ENCODE data around the gene PIGM. TPM values are rescaled to one million over a fixed set of nuclear protein-coding genes. Genes with fewer than 3 reads are reported as not detected.

The PIGM gene
- total RNA-seq, 1 donor from 2014 or later = 7.0 TPM

DNA sequence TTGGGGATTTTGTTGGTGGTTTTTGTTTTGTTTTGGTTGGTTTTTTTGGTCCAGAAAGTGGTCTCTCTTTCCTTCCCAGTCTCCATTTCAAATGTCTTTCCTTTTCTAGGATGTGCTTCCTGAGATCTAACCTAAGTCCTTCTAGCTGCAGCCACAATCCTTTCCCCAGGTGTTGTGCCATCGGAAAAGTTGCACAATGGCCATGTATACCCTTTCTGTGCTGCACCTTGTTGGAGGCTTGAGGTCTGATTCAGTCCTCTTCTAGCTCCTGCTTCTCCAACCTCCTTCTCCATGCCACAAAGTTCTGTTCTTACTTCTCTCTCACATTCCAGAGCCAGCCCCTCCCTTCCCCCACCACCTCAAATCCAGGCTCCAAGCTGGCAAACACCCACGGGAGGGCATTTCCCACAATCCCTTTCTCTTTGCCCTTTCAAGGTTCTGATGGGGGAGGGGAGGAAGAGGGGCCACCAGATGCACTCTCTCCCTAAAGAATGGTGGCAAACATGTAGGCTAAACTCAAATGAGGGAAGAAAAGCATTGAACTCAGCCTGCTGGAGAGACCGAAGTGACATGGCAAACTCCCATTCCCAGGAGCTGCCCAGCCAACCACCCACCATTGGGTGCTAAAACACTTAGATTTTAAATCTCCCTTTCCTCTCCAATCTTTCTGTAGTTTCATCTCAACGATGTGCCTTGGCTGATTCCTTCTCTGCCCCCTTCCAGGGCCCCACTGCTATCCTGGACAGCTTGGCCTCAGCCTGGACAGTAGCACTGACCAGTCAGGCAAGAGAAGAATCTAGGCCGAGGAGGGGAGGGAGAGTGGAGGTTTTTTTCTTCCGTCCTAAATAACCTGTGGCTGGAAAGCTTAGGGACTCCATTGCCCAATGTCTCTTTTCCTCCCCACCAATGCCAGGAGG, 35.3 kb upstream of the PIGM start:
- no peak overlapping the region for H2AFZ ChIP-seq (ENCODE audit: low read depth, low read length)
- H3K27me3 ChIP-seq (ENCODE audit: insufficient read depth, low read length) = peaks cover 63% of the 10 kb centered on the region
- no peaks in the 10 kb centered on the region for H3K36me3 ChIP-seq (ENCODE audit: insufficient read depth, low read length)
- H3K4me2 ChIP-seq (ENCODE audit: low read length) = no peak overlapping the region
- H3K27ac Mint-ChIP-seq (ENCODE audit: unreplicated experiment) = no peak overlapping the region
- peaks cover 8% of the 10 kb centered on the region for H3K4me1 Mint-ChIP-seq (ENCODE audit: low read depth, unreplicated experiment)
- H3K79me2 ChIP-seq (ENCODE audit: insufficient read depth, low read length) = no peaks in the 10 kb centered on the region
- peaks cover 3% of the 10 kb centered on the region for H3K4me1 ChIP-seq (ENCODE audit: insufficient read depth, low read length)
- DNase-seq (ENCODE audit: low read depth) (no peak), FAIRE-seq (no peak)
- H4K20me1 ChIP-seq (ENCODE audit: insufficient read depth, low read length) = no peaks in the 10 kb centered on the region
- no peak overlapping the region for H3K27ac ChIP-seq (ENCODE audit: low read depth, low read length)
- H3K4me3 Mint-ChIP-seq (ENCODE audit: unreplicated experiment) = no peak overlapping the region
- H3K9me3 ChIP-seq (ENCODE audit: insufficient read depth, low read depth, low read length) = no peaks in the 10 kb centered on the region
- no peak overlapping the region for H3K9ac ChIP-seq (ENCODE audit: low read length)
- H3K4me3 ChIP-seq (ENCODE audit: insufficient read depth, low read depth, low read length) = no peak overlapping the region
- H3K36me3 Mint-ChIP-seq (ENCODE audit: low read depth, unreplicated experiment) = peaks cover 2% of the 10 kb centered on the region
- H3K27me3 Mint-ChIP-seq (ENCODE audit: low read depth, unreplicated experiment) = peaks cover 54% of the 10 kb centered on the region
- H3K9me3 Mint-ChIP-seq (ENCODE audit: unreplicated experiment) = peaks cover 2% of the 10 kb centered on the region
- TF ChIP-seq, protein P1, sequence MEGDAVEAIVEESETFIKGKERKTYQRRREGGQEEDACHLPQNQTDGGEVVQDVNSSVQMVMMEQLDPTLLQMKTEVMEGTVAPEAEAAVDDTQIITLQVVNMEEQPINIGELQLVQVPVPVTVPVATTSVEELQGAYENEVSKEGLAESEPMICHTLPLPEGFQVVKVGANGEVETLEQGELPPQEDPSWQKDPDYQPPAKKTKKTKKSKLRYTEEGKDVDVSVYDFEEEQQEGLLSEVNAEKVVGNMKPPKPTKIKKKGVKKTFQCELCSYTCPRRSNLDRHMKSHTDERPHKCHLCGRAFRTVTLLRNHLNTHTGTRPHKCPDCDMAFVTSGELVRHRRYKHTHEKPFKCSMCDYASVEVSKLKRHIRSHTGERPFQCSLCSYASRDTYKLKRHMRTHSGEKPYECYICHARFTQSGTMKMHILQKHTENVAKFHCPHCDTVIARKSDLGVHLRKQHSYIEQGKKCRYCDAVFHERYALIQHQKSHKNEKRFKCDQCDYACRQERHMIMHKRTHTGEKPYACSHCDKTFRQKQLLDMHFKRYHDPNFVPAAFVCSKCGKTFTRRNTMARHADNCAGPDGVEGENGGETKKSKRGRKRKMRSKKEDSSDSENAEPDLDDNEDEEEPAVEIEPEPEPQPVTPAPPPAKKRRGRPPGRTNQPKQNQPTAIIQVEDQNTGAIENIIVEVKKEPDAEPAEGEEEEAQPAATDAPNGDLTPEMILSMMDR (IDR thresholded peaks at IDR 0.05; ENCODE audit: insufficient read depth, low read depth, low read length) = no peak
- TF ChIP-seq EZH2 (IDR thresholded peaks at IDR 0.05; ENCODE audit: insufficient read depth, low read length) = no peak

DNA sequence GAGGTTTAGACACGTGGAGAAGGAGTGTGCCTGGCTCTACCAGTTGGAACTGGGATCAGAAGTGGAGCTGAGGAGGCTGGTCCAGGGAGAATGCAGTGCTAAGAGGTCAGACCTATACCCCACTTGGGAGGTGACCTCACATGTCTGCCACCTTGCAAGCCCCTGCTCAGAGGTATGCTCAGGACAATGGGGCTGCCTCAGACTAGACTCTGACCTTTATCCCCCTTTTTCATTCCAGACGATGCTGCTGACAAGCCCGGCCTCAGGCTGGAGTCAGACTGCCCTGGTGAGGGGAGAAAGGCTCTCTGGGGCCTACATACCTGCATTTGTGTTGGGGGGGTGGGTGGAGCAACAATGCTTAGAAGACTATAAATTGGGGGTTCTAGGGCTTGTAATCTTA, 33.0 kb upstream of the PIGM start:
- H3K4me2 ChIP-seq (ENCODE audit: low read length) = no peak overlapping the region
- no peak overlapping the region for H3K4me3 ChIP-seq (ENCODE audit: insufficient read depth, low read depth, low read length)
- H3K27ac Mint-ChIP-seq (ENCODE audit: unreplicated experiment) = no peak overlapping the region
- H3K9me3 Mint-ChIP-seq (ENCODE audit: unreplicated experiment) = peaks cover 2% of the 10 kb centered on the region
- no peaks in the 10 kb centered on the region for H3K9me3 ChIP-seq (ENCODE audit: insufficient read depth, low read depth, low read length)
- no peaks in the 10 kb centered on the region for H3K36me3 Mint-ChIP-seq (ENCODE audit: low read depth, unreplicated experiment)
- no peak for FAIRE-seq
- no peak overlapping the region for H2AFZ ChIP-seq (ENCODE audit: low read depth, low read length)
- DNase-seq (ENCODE audit: low read depth) = no peak
- TF ChIP-seq EZH2 (IDR thresholded peaks at IDR 0.05; ENCODE audit: insufficient read depth, low read length) = no peak
- TF ChIP-seq, protein P1 (IDR thresholded peaks at IDR 0.05; ENCODE audit: insufficient read depth, low read depth, low read length) = no peak
- no peaks in the 10 kb centered on the region for H4K20me1 ChIP-seq (ENCODE audit: insufficient read depth, low read length)
- H3K79me2 ChIP-seq (ENCODE audit: insufficient read depth, low read length) = no peaks in the 10 kb centered on the region
- H3K4me1 Mint-ChIP-seq (ENCODE audit: low read depth, unreplicated experiment) = peaks cover 6% of the 10 kb centered on the region
- peaks cover 54% of the 10 kb centered on the region for H3K27me3 ChIP-seq (ENCODE audit: insufficient read depth, low read length)
- peaks cover 42% of the 10 kb centered on the region for H3K27me3 Mint-ChIP-seq (ENCODE audit: low read depth, unreplicated experiment)
- no peak overlapping the region for H3K9ac ChIP-seq (ENCODE audit: low read length)
- no peak overlapping the region for H3K27ac ChIP-seq (ENCODE audit: low read depth, low read length)
- H3K4me1 ChIP-seq (ENCODE audit: insufficient read depth, low read length) = no peaks in the 10 kb centered on the region
- H3K36me3 ChIP-seq (ENCODE audit: insufficient read depth, low read length) = no peaks in the 10 kb centered on the region
- no peak overlapping the region for H3K4me3 Mint-ChIP-seq (ENCODE audit: unreplicated experiment)

DNA sequence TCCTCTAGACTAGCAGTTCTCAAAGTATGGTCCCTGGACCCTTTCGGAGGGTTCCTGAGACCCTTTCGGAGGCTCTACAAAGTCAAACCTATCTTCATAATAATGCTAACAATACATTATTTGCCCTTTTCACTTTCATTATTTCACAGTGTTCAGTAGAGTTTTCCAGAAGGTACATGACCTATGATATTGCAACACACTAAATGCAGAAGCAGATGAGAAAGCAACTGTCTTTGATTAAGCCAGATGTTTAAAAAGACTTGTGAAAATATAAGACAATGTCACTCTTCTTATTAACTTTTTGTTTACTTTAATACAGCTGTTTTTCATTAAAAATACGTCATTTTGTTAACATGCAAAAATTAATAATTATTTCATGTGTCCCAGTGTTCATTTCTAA, 32.4 kb upstream of the PIGM start:
- Histone ChIP-seq H4K20me1 (ENCODE audit: insufficient read depth, low read length) (no peaks in the 10 kb centered on the region), H3K9ac (ENCODE audit: low read length) (no peak overlapping the region), H3K27me3 (ENCODE audit: insufficient read depth, low read length) (peaks cover 55% of the 10 kb centered on the region), H3K4me1 (ENCODE audit: insufficient read depth, low read length) (no peaks in the 10 kb centered on the region), H3K4me3 (ENCODE audit: insufficient read depth, low read depth, low read length) (no peak overlapping the region), H3K79me2 (ENCODE audit: insufficient read depth, low read length) (no peaks in the 10 kb centered on the region), H3K27ac (ENCODE audit: low read depth, low read length) (no peak overlapping the region), H3K36me3 (ENCODE audit: insufficient read depth, low read length) (no peaks in the 10 kb centered on the region), H3K9me3 (ENCODE audit: insufficient read depth, low read depth, low read length) (no peaks in the 10 kb centered on the region), H3K4me2 (ENCODE audit: low read length) (no peak overlapping the region), H2AFZ (ENCODE audit: low read depth, low read length) (no peak overlapping the region)
- H3K36me3 Mint-ChIP-seq (ENCODE audit: low read depth, unreplicated experiment) = no peaks in the 10 kb centered on the region
- H3K9me3 Mint-ChIP-seq (ENCODE audit: unreplicated experiment) = peaks cover 2% of the 10 kb centered on the region
- TF ChIP-seq EZH2 (IDR thresholded peaks at IDR 0.05; ENCODE audit: insufficient read depth, low read length) = no peak
- TF ChIP-seq, protein P1 (IDR thresholded peaks at IDR 0.05; ENCODE audit: insufficient read depth, low read depth, low read length) = no peak
- no peak overlapping the region for H3K27ac Mint-ChIP-seq (ENCODE audit: unreplicated experiment)
- no peak overlapping the region for H3K4me3 Mint-ChIP-seq (ENCODE audit: unreplicated experiment)
- DNase-seq (ENCODE audit: low read depth) = no peak
- FAIRE-seq = no peak
- peaks cover 6% of the 10 kb centered on the region for H3K4me1 Mint-ChIP-seq (ENCODE audit: low read depth, unreplicated experiment)
- peaks cover 42% of the 10 kb centered on the region for H3K27me3 Mint-ChIP-seq (ENCODE audit: low read depth, unreplicated experiment)

Data from astrocyte (in vitro differentiated cells and primary cell).